GM18870 (cell line): ENCODE measurements around the gene STOML1.

Experiments
- ATAC-seq: cut with Tn5 transposase; IDR thresholded peaks from one replicate; pipeline ENCODE4 v1.9.1; 2021; ENCODE audit warnings: moderate library complexity; ENCODE audit not compliant: unreplicated experiment

The STOML1 gene

DNA sequence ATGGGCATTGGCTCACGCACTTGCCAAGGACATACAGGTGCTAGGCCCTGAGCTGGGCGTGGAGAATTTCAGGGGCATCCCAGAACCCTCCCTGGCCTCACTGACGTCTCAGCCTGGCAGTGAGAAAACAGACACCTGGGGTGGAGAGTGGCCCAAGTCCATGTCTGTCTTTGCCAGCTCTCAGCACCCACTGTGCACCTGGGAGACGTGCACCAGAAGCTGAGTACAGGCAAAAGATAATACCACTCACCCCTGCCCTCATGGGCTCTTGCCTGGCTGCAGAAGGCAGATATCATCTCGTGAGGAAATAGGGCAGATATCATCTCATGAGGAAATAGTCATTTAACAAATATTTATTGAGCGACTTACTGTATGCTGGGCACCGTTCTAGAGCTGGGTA, 57.8 kb downstream of the STOML1 start:
- ATAC-seq: no peak

DNA sequence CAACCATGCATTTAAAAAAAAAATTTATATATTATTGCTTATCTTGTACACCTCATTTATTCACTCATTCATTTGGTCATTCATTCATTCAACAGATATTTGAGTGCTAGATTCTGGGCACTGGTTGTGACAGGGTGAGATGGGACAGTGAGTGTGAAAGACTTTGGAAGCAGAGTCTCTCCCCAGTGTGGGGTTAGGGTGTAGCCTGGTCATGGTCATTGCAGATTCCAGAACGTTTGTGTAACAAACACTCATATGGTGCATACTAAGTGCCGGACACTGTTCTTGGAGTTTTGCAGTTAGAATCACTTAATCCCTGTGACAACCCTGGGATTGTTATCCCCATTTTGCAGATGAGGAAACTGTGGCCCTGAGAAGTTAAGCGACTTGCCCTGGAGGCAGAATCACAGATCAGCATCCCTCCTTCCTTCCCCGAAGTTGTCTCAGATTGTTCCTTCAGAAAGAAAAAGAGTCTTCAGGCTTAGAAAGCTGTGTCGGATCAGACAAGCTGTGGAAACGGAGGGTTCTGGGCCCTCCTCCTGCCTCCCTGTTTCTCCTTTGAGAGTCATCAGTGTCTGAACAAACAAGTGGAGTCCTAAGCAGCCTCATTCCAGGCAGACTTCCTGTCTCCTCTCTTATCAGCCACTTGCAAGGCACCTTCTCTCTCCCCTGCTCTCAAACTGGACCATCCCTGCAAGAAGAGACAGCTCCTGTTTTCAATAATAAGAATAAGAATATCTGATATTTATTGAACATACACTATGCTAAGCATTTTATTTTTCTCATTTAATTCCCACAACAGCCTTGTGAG, 59.5 kb downstream of the STOML1 start:
- ATAC-seq: no peak

DNA sequence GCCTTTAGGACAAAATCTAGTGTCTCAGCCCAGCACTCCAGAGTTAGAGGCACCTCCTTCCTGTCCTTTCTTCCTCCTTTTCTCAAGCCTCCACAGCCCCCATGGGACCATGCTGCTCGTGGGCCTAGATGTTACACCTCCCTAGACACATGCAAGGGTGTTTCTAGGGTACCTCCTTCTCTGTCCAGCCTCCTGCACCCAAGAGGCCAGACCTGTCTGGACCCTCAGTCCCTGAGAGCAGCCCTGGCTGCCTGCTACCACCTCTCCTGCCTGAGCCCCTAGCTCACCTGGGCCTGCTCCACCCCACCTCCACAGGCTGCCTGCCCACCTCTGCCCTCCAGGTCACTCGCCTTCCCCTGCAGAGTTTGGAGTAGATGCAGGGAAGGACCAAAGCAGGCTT, 60.7 kb downstream of the STOML1 start:
- no peak for ATAC-seq

DNA sequence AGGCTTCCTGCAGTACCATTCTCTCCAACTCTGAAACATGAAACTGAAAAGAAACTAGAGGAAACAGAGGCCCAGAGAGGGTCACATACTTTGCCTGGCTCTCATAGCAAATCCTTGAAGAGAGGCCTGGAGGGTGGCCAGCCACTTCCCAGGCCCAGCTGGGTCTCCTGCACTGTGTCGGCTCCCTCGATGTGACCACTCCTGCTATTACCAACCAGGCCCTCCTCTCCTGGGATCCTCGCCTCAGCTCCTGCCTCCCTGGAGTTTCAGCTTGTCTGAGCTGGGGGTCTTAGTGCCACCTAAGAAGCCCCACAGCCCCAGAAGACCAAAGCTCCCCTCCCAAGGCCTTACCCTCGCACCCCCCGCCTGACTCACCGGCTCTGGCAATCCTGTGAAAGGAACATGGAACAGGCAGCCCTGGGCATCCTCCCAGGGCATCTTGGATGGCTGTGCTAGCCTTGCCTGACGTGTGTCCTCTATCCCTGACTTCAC, 61.3 kb downstream of the STOML1 start:
- no peak for ATAC-seq

DNA sequence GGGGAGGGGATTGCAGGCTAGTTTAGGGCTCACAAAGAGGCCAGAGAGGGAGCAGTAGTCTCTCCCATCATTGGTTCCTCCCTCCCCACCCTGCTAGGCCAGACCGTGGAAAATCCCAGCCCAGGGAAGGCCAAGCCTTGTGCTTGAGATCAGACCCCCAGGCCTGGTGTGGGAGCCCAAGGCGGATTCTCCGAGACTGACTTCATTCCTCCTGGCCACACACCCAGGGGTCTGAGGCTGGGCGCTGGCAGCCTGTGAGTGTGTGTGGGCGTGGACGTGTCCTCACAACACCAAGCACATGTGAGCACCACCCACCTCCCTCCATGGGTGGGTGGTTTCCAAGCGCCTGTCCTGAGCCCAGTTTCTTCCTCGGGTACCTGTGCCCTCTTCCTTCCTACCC, 61.7 kb downstream of the STOML1 start:
- no peak for ATAC-seq

DNA sequence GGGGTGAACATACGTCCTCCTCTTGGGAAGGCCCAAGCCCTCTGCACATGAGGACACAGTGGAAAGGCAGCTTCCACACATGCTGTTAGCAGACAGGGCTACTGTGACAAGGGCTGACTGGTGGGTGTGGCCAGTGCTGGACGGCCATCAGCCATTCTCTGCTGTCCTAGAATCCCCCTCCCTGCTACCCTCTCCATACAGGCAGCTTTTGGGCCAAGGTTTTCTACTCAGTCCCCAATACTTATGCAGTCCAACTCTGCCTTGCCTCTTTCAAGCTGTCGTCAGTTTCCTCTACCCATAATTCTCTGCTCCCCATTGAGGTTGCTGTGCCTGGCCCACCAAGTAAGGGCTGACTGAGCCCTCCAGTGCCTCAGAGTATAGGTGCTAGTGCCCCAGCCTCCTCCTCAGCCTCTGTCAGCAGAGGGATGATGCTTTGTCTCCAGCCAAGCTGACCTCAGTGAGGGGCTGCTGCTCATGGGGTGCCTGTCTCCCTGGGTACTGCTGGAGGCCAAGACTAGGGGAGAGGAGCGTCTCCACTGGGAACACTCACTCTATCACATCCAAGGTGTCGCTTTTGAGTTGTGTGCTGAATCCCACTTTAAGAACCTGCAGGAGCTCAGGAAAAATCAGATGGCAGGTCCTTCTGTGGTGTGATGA, 63.0 kb downstream of the STOML1 start:
- ATAC-seq: no peak
